ENCODE measurements around the gene DIABLO.
"Not testable (repeated sequence)": the region's sequence is repeated elsewhere in the genome, so short reads cannot be mapped to it uniquely, and the experiment has no call there.

DIABLO gene

DNA sequence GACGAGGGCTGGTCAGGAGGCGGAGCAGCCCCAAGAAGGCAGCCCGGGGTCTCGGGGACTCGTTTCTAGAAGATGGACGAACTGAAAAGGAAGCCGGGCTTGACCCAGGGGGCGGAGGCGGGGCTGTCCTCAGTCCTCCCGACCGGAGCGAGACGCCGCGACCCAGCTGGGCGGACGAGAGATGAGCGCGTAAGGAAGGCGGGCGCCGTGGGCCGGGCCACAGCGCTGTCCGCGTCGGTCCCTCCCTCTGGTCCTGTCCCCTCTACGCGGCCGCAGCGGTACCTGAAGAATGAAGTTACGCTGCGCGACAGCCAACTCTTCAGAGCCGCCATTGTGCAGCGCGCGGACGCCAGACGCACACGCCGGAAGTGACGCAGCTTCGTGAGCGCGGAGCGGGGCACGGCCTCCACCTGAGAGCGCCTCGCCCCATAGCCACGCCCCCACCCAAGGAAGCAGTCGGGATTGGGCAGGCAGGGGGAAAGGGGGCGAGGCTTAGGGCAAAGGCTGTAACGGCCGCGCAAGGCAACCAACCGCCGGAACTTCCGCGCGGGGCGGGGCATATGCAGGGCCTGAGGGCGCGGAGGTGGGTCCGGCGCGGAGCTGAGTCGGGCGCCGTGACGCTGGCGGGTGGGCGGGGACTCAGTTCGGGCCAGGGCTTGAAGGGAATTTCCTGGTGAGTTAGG is at the start of gene DIABLO:
DIABLO (minus strand) TSS at position 370 of the 683 bp plus-strand sequence; CDS start at position 332, 38 bp downstream.
- peak; percentile 99 for DNase-seq (ENCODE audit: low read depth in 2 of 2)

DNA sequence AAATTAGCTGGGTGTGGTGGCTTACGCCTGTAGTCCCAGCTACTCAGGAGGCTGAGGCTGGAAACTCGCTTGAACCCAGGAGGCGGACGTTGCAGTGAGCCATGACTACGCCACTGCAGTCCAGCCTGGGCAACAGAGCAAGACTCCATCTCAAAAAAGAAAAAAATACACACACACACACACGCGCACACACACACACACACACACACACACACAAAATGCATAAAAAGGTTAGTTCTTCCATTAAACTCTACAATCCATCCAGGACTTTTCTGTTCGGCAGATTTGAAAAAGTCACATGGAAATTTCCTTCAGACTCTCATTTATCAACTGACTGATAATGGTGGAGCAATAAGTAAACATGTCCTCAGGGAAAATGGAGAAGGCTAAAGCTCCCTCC is 49.6 kb upstream of the DIABLO start:
- DNase-seq (ENCODE audit: low read depth in 2 of 2), result no peak

DNA sequence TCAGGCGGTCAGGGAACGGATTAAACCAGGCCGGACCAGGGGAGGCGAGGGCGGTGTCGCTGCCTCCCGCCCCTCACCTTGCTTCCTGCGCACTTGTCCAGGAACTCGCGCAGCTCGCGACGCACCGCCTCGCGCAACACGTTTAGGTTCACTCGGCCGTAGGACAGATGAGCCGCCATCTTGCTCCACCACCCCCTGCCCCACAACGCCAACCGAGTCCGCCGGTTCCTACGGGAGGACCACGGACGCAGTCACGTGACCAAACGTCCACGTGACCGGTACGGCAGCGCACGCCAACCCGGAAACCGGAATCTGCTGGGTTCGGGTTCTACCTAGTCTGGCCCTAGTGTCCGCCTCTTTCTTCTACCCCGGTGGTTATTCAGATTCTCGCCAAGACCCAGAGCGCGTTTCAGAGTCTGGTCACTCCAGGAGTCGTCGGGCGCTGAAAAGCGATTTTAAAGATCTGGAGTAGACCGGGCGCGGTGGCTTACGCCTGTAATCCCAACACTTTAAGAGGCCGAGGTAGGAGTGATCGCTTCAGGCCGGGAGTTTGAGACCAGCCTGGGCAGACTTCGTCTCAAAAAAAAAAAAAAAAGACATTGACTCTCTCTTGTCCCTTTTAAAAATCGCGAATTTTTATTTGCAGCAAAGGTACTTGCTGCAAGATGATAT is 40.5 kb upstream of the DIABLO start, which contains the start of gene VPS33A:
VPS33A (minus strand) TSS at position 265 of the 672 bp plus-strand sequence; CDS start at position 179, 86 bp downstream.
- peak; percentile 88 to 93 for DNase-seq (ENCODE audit: low read depth in 2 of 2)

DNA sequence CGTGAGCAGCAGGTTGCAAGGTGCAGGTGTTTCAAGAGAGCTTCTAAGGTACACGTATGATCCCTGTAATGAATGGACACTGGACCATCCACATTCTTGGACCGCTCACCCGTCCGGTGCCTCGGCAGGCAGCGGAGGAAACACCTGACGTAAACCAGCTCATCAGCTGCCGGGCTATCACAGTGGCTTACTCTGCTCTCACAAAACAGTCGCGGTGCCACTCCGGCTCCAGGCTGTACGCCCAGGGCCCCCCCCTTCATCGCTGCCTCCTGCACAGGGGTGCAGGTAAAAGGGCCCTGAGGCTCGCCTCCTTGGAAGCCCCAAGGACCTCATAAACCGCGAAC is 40.0 kb upstream of the DIABLO start:
- peak in 1 of 2 donors; percentile 17 for DNase-seq (ENCODE audit: low read depth in 2 of 2)

DNA sequence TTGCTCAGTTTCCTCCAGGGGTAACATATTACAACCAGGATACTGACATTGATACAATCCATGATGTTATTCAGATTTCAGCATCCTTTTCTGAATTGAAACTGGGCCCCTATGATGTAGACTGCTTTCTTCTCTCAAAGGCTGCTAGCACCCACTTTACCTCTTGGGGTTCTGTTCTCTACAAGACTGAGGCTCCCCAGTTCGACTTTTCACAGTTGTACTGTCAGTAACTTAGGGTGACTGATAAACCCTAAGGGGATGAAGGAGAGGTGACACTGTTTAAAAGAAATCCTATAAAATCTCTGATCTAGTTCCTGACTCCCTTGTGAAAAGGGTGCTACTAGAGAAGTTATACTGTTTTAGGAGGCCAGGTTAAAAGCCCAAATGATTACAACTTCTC is 39.6 kb upstream of the DIABLO start:
- no peak for DNase-seq (ENCODE audit: low read depth in 2 of 2)

DNA sequence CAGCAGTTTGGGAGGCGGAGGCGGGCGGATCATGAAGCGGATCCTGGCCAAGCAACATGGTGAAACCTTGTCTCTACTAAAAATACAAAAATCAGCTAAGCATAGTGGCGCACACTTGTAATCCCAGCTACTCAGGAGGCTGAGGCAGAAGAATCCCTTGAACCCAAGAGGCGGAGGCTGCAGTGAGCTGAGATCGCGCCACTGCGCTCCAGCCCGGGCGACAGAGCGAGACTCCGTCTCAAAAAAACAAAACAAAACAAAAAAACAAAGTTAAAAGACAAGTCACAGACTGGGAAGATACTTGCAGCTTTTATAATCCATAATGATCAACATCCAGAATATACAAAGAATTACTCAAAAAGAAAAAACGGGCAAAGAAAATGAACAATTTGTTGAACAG is 34.9 kb upstream of the DIABLO start:
- not testable (repeated sequence) for DNase-seq (ENCODE audit: low read depth in 2 of 2)

DNA sequence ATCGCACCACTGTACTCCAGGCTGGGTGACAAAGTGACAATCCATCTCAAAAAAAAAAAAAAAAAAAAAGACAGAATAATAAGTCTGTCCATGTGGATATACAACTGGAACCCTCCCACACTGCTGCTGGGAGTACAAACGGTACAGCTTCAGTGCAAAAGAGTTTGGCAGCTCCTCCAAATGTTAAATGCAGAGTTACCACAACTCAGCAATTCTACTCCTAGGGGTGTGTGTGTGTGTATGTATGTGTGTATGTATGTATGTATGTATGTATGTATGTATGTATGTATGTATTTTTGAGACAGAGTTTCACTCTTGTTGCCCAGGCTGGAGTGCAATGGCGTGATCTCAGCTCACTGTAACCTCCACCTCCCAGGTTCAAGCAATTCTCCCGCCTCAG is 33.1 kb upstream of the DIABLO start:
- not testable (repeated sequence) for DNase-seq (ENCODE audit: low read depth in 2 of 2)

DNA sequence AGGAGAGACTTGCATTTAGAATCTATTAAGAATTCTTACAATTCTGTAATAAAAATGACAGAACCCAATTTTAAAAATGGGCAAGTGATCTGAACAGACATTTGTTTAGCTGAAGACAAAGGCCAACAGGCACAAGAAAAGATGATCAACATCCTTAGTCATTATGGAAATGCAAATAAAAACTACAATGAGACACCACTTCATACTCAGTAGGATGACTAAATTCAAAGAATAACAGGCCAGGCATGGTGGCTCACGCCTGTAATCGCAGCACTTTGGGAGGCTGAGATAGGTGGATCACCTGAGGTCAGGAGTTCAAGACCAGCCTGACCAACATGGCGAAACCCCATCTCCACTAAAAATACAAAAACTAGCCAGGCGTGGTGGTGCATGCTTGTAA is 32.6 kb upstream of the DIABLO start:
- not testable (repeated sequence) for DNase-seq (ENCODE audit: low read depth in 2 of 2)

DNA sequence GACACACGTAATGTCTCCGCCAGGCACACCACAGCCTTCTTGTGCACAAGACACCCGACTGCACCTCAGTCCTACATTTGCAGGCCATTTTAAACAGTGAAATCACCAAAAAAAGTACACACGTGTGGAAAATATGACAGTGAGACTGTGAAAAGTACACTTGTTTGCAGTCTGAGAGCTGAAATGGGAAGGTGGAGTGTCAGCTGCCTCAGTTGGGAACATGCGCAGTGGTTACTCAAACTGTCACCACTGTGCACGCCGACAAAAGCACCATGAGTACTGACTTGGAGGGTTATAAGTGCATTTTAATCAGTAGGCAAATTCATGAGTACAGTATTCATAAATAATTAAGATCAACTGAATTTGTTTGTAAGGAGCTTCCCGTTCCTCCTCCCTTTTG is 24.7 kb upstream of the DIABLO start:
- DNase-seq (ENCODE audit: low read depth in 2 of 2), result no peak

DNA sequence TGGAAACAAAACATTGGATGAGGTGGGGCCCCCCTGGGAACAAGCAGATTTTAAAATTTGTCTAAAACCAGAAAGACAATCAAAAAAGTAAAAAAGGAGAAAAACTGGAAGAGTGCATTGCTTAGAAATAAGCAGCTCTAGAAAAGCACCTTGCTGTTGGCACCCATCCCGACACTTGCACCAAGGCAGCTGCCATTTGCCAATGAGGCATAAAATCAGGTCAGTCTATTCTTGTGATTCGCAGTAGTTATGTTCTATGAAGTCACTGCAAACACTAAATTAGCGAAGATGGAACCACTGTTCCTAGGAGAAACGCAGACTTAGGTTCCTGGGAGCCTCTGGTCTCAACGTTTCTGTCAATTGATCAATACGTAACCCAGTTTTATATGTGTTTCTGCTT is 24.2 kb upstream of the DIABLO start:
- no peak for DNase-seq (ENCODE audit: low read depth in 2 of 2)

DNA sequence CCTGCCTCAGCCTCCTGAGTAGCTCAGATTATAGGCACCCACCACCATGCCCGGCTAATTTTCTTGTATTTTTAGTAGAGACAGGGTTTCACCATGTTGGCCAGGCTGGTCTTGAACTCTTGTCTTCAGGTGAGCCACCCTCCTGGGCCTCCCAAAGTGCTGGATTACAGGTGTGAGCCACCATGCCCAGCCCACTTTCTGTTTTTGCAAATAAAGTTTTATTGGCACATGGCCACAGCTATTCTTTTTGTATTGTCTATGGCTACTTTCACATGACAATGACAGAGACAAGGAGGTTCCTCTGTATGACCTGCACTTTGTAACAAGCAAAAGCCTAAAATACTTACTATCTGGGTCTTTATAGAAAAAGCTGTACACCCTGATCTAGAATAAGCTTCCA is 19.7 kb upstream of the DIABLO start:
- DNase-seq (ENCODE audit: low read depth in 2 of 2), result no peak

DNA sequence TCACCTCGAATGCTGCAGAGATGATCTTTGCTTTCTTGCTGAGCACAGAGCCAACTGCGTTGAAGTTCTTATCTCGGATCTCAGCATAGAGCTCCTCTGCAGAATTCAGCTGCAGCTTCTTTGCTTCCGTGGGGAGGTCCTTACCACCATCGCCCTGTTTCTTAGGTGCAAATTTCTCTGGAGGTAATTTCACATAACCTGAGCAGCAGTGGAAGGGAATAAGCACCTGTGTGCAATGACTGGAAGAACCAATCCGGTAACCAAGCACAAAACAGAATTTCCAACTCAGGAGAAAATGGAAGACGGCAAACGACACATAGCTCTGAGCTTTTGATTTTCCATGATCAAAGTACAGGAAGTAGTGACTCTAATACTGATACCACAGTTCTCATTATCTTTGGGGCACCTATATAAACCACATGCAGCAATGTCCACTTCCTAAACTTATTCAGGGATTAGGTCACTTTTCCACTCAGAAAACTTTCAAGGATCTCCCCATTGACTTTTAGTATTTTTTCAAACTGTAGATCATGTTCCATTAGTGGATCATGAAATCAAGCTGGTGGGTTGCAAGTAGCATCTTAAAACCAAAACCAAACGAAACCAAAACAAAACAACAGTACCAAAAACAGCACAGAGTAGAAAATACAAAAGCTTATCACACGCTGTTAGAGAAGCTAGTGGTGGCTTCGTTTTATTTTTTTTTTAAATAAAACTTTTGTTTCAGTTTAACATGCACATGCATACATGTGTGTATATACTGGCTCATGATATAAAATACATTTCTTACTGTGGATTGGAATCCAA is 18.9 kb upstream of the DIABLO start:
- DNase-seq (ENCODE audit: low read depth in 2 of 2), result no peak

DNA sequence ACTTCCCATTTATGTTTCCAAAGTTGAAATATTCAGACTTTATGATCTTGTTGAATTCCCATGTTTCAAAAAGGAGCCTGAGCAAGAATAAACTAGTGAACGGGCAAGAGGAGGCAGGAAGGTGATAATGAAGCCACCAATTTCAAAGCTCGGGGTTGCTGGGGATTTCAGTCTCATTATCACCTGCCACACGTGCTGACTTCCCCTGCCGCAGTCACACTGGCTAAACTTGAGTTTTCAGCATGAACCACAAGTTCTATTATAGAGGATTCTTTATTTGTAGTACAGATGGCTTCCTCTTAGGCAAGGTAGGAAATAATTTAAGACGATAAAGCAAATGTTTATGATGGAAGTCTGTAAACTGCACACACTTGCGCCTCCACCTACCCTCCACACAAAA is 18.1 kb upstream of the DIABLO start:
- no peak for DNase-seq (ENCODE audit: low read depth in 2 of 2)

DNA sequence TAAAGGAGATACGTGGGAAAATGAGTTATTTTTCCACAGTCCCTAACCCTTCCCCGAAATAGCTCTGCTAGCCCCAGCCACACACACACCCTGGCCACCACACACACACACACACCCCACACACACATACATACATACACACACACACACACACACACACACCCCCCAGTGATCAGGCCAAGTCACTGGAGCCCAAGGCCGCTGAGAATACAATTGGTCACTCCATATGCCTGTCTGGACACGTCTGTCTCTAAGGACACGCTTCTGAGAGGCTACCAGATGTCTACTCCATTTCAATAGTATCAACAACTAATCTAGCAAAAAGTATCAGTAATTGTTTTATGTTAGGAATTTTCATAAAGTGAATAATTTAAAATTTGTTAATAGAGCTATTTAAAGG is 13.0 kb upstream of the DIABLO start:
- DNase-seq (ENCODE audit: low read depth in 2 of 2), result no peak

DNA sequence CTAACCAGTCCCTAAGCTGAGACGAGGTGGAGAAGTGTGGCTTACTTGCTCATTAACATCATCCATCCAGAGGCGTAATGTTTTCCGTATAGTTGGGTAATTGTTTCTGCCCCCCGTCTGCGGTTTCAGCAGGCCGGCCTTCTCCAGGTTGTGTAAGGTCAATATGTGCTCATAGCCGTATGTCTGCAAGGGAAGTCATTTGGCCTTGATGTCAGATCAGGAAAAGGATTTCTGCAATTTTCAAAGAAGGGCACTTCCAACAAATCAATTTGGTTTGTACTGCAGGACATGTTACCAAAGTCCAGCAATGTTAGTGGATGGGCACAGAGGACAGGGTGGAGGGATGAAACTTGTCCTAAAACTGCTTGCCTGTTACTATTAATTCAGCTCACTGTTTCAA is 9.9 kb upstream of the DIABLO start:
- no peak for DNase-seq (ENCODE audit: low read depth in 2 of 2)

DNA sequence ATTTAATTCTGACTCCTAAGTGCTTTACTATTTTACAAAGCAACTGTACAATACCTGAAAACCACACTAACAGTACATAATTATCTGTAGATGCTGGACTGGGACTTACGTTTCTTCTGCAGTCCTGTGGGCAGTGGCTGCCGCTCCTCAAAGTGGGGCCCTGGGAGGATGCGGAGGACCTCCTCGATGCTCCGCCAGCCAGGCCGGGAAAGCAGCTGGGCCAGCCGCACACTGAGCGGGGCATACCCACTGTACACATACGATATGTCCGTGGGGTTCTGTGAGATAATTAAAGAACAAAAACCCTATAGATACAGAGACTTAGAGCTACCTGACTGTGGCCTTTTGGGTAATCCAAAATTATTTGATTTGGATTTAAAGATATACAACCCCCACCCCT is 6.8 kb upstream of the DIABLO start:
- DNase-seq (ENCODE audit: low read depth in 2 of 2), result no peak

DNA sequence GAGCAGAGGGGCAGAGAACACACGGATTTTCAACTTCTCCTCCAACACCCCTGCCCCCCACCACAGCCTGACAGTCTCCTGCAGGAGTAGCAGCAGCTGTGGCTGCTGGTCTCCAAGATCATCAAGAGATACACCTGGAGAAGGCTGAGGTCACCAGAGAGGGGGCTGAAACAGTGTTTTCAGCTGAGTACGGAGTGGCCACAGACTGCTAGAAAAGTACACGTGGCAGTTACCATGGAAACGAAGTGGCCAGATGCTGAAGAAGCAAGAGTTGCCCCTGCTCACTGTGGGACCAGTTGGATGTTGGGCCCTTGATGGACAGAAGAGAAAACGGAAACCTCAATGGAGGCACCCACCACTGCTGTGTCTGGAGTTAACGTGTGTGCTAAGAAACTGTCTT is 4.9 kb upstream of the DIABLO start:
- DNase-seq (ENCODE audit: low read depth in 2 of 2), result no peak

DNA sequence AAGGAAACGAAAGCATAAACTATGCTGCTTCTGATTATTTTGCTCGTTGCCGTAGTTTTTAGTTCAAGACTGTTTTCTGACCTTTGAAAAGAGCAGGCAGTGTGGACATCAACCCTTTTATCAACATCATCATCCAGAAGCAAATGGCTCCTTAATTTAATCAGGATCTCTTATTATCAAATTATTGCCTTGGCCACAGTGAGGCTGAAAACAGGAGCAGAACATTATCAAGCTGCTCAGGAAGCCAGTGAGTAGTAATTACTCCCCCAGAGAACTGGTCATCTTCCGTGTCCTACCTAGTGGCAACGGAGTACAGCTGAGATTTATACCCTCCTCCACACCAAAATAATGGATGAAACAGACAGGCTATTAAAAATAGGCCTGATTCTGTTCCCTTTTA is 2.2 kb upstream of the DIABLO start:
- no peak for DNase-seq (ENCODE audit: low read depth in 2 of 2)

DNA sequence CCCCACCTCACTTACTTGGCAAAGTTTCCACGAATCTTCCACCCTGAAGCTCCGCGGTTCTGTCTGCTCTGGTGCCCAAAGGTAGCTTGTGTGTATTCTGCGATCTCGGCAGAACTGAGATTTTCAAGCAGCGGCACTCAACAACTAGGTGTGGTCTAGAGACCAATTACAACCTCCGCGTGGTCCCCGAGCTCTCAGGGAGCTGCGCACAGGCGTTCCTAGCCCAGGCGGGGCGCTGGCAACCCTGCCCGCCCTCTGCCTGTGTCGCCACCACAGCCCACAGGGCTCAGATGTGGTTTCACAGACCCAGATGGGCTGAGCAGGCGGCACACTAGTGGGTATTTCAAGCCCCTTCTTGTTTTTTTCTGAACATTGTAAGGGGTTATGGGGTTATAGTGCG is 1.5 kb upstream of the DIABLO start:
- no peak for DNase-seq (ENCODE audit: low read depth in 2 of 2)

DNA sequence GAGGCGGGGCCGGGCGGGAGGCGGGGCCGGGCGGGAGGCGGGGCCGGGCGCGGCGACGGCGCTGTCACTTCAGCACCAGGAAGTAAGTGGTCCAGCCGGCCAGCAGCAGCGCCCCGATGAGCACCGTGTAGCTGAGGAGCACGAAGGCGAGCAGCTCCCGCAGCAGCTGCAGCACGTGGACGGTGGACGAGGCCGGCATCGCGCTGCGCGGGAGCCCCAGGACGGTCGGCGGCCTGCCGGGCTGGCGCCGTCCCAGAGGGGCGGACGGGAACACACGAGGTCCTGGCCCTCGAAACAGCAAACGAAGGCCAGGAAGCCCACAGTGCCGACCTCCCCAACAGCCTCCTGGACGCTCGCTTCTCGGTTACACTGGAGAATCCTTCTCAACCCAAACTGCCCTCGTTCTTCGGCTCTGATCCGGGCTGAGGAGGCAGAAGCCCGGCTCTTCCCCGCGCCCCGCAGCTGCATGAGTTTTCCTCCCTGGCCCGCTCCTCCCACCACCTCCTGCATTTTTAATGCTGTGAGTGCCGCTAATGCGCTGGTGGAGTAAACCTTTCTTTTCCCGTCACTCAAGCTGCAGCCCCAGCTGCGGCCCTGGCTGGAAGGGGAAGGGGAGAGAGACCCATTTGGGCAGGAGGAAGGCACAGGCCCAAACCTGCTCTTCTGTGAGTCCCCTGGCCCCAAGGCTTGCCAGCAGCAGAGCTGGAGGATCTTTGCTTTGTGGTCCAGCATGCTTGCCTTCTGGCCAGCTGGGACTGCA is 694 bp upstream of the DIABLO start:
- no peak for DNase-seq (ENCODE audit: low read depth in 2 of 2)

DNA sequence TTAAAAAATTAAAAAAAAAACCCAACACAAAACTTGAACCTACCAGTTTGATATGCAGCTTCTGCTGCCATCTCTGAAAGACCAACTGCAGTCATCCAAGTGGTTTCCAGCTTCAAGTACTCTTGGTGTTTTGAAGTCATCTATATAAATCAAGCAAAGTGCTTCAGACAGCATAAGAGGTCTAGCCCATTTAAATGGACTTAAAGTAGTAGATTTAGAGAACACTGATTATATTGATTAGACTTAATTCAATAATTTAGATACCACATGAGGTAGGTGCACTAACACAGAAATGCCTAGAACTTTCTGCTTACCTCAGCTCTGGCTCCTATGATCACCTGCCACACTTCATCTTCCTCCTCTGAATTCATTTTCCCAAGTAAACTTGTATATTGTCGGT is 9.4 kb downstream of the DIABLO start:
- no peak for DNase-seq (ENCODE audit: low read depth in 2 of 2)

DNA sequence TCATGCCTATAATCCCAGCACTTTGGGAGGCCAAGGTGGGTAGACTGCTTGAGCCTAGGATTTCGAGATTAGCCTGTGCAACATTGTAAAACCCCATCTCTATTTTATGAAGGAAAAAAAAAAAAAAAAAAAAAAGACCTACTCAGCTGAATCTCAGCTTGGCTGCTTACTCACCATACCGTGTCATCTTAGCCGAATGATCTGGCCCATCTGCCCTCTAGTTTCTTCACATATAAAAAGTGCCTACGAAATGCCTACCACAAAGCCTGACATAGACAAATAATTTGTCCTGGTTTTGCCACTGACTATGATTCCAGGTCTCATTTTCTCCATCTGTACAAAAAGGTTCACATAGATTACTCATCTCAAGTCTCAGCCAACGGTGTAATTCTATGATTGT is 10.1 kb downstream of the DIABLO start:
- DNase-seq (ENCODE audit: low read depth in 2 of 2), result no peak

All from activated CD4-positive, alpha-beta T cell treated with anti-CD3 and anti-CD28 coated beads for 24 hours (primary cell).